CD14-positive monocyte (primary cell): ENCODE measurements around the gene ABHD1. TPM values are rescaled to one million over a fixed set of nuclear protein-coding genes. Genes with fewer than 3 reads are reported as not detected.

Experiments
- DNase-seq, 3 donors: peaks; one replicate each; pipeline ENCODE4 v3.0.0-alpha.2; 2011 to 2022
- H2AFZ ChIP-seq: 2 replicates; pipeline ENCODE4 v1.6.0; 2012; ENCODE audit warnings: mild to moderate bottlenecking, low read depth, low read length, inconsistent platforms; ENCODE audit not compliant: insufficient read depth, poor library complexity, severe bottlenecking
- H3K27ac ChIP-seq, 2 donors: 1 replicate in 1 of 2; 2 replicates in 1 of 2; pipeline ENCODE4 v1.5.1; 2012 to 2013; ENCODE audit warnings: low read length in 2 of 2, control low read depth in 1 of 2, inconsistent platforms in 1 of 2, low read depth in 1 of 2, mild to moderate bottlenecking in 1 of 2
- H3K27me3 ChIP-seq, 2 donors: one replicate each; pipeline versions ENCODE4 v1.6.0 to v1.6.1; 2011 to 2013; ENCODE audit warnings: low read length in 2 of 2; ENCODE audit not compliant: control insufficient read depth in 2 of 2, insufficient read depth in 2 of 2
- H3K36me3 ChIP-seq, 2 donors: replicated peaks in 1 of 2; 1 replicate in 1 of 2; 2 replicates in 1 of 2; pipeline versions ENCODE4 v1.5.1 to v1.6.1; 2012 to 2013; ENCODE audit warnings: low read length in 2 of 2, control low read depth in 1 of 2, inconsistent platforms in 1 of 2, mild to moderate bottlenecking in 1 of 2; ENCODE audit not compliant: insufficient read depth in 2 of 2, control insufficient read depth in 1 of 2
- H3K4me1 ChIP-seq, 2 donors: 1 replicate in 1 of 2; 2 replicates in 1 of 2; pipeline versions ENCODE4 v1.5.1 to v1.6.1; 2012 to 2013; ENCODE audit warnings: low read length in 2 of 2, control low read depth in 1 of 2, inconsistent platforms in 1 of 2, mild to moderate bottlenecking in 1 of 2, moderate library complexity in 1 of 2; ENCODE audit not compliant: insufficient read depth in 2 of 2, control insufficient read depth in 1 of 2
- H3K4me2 ChIP-seq: replicated peaks from 2 replicates; pipeline ENCODE3; 2012; ENCODE audit warnings: low read length, moderate library complexity, mild to moderate bottlenecking; ENCODE audit not compliant: poor library complexity, severe bottlenecking; ENCODE audit errors: extremely low read depth
- H3K4me3 ChIP-seq, 3 experiments: fragments of 200-600 bp in 1 of 3; sonication (generic) in 1 of 3; replicated peaks in 1 of 3; 1 replicate in 2 of 3; 2 replicates in 1 of 3; pipeline ENCODE4 v1.5.1; 2011 to 2013; ENCODE audit warnings: low read length in 3 of 3, mild to moderate bottlenecking in 3 of 3, control low read depth in 2 of 3, low read depth in 2 of 3, inconsistent platforms in 1 of 3, moderate library complexity in 1 of 3
- H3K79me2 ChIP-seq: 2 replicates; pipeline ENCODE4 v1.6.0; 2012; ENCODE audit warnings: mild to moderate bottlenecking, control low read depth, inconsistent platforms, low read length, moderate library complexity; ENCODE audit not compliant: insufficient read depth
- H3K9ac ChIP-seq: 2 replicates; pipeline ENCODE4 v1.6.0; 2017; ENCODE audit warnings: low read length, mild to moderate bottlenecking; ENCODE audit not compliant: insufficient read depth, poor library complexity, severe bottlenecking
- H3K9me3 ChIP-seq, 2 donors: replicated peaks in 1 of 2; 1 replicate in 1 of 2; 2 replicates in 1 of 2; pipeline versions ENCODE4 v1.5.1 to v1.6.1; 2012 to 2013; ENCODE audit warnings: low read length in 2 of 2, control low read depth in 1 of 2; ENCODE audit not compliant: control insufficient read depth in 1 of 2, insufficient read depth in 1 of 2
- H4K20me1 ChIP-seq: 2 replicates; pipeline ENCODE4 v1.6.0; 2012; ENCODE audit warnings: mild to moderate bottlenecking, low read length, control low read depth, moderate library complexity; ENCODE audit not compliant: insufficient read depth
- H3K27ac Mint-ChIP-seq, 7 donors: one replicate each; pipeline ENCODE4 v1.8.0; 2020; ENCODE audit warnings: mild to moderate bottlenecking in 7 of 7, mixed read lengths in 7 of 7, moderate library complexity in 6 of 7, inconsistent platforms in 2 of 7
- H3K27me3 Mint-ChIP-seq, 3 donors: one replicate each; pipeline ENCODE4 v1.8.0; 2021 to 2022; ENCODE audit warnings: low read depth in 3 of 3, mild to moderate bottlenecking in 3 of 3, mixed read lengths in 3 of 3, moderate library complexity in 3 of 3, inconsistent platforms in 1 of 3
- H3K36me3 Mint-ChIP-seq, 2 donors: one replicate each; pipeline ENCODE4 v1.8.0; 2020; ENCODE audit warnings: mixed read lengths in 2 of 2, inconsistent platforms in 1 of 2, mild to moderate bottlenecking in 1 of 2
- H3K4me1 Mint-ChIP-seq: one replicate; pipeline ENCODE4 v1.8.0; 2020; ENCODE audit warnings: mild to moderate bottlenecking, mixed read lengths
- H3K4me3 Mint-ChIP-seq, 2 donors: one replicate each; pipeline ENCODE4 v1.8.0; 2020; ENCODE audit warnings: mild to moderate bottlenecking in 2 of 2, mixed read lengths in 2 of 2, moderate library complexity in 1 of 2
- H3K9me3 Mint-ChIP-seq, 7 donors: one replicate each; pipeline ENCODE4 v1.8.0; 2020 to 2022; ENCODE audit warnings: mixed read lengths in 7 of 7, mild to moderate bottlenecking in 6 of 7, moderate library complexity in 6 of 7, inconsistent platforms in 2 of 7
- WGBS: methylation state at CpG from one replicate; pipeline ENCODE4 v1.1.5; 2013; ENCODE audit warnings: missing lambda C conversion rate; ENCODE audit not compliant: insufficient coverage; 5-methylcytosine and 5-hydroxymethylcytosine counted together
- intact Hi-C, 2 donors: fragments of 100-400 bp; cut with micrococcal nuclease; formaldehyde crosslinking; loops; one replicate each; pipeline versions ENCODE4 v1.15.0 to v1.15.1; 2023
- polyA plus RNA-seq, 3 donors: library from polyadenylated mRNA; depleted of rRNA in 1 of 3; unstranded in 2 of 3; stranded (reverse) in 1 of 3; fragments of 300-500 nt in 2 of 3; fragments of >200 nt in 1 of 3; fragmentation: Illumina TruSeq in 2 of 3; gene quantifications; 1 replicate in 2 of 3; 2 replicates in 1 of 3; pipeline ENCODE4 v1.2.3, GENCODE V29; 2012 to 2021
- TF ChIP-seq, protein P1 (sequence below): fragments of 200-600 bp; IDR thresholded peaks from one replicate; pipeline ENCODE4 v1.8.0; 2022; ENCODE audit warnings: antibody characterized with exemption, mild to moderate bottlenecking

The ABHD1 gene
- polyA plus RNA-seq, 3 donors = 0.08 to 1.2 (median 0.25) TPM

DNA sequence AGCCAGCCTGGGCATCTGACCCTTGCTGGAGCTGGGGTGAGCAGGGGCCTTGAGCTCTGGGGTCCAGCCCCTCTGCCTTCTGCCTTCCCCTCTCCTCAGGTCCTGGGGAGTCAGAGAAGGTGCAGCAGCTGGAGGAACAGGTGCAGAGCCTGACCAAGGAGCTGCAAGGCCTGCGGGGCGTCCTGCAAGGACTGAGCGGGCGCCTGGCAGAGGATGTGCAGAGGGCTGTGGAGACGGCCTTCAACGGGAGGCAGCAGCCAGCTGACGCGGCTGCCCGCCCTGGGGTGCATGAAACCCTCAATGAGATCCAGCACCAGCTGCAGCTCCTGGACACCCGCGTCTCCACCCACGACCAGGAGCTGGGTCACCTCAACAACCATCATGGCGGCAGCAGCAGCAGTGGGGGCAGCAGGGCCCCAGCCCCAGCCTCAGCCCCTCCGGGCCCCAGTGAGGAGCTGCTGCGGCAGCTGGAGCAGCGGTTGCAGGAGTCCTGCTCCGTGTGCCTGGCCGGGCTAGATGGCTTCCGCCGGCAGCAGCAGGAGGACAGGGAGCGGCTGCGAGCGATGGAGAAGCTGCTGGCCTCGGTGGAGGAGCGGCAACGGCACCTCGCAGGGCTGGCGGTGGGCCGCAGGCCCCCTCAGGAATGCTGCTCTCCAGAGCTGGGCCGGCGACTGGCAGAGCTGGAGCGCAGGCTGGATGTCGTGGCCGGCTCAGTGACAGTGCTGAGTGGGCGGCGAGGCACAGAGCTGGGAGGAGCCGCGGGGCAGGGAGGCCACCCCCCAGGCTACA is 41.4 kb upstream of the ABHD1 start:
- WGBS = 91% methylated on average over 36 of the region's 38 CpGs
- peak overlapping the region; percentile 39 for H3K9ac ChIP-seq
- peak overlapping the region; percentile 61 for H2AFZ ChIP-seq

GRCh38 chr2:27082773-27083409 is 40.7 kb upstream of the ABHD1 start:
- H3K27ac Mint-ChIP-seq = peak overlapping the region in 1 of 7 donors; percentile 33
- H3K4me3 Mint-ChIP-seq = no peak overlapping the region

More for the DNA sequence above, 41.4 kb upstream of the ABHD1 start:
- peak overlapping the region in 1 of 3 experiments; percentile 59 for H3K4me3 ChIP-seq
- no peak overlapping the region for H3K4me3 Mint-ChIP-seq
- no peaks in the 10 kb centered on the region for H3K36me3 ChIP-seq
- no peaks in the 10 kb centered on the region for H3K36me3 Mint-ChIP-seq
- TF ChIP-seq, protein P1, sequence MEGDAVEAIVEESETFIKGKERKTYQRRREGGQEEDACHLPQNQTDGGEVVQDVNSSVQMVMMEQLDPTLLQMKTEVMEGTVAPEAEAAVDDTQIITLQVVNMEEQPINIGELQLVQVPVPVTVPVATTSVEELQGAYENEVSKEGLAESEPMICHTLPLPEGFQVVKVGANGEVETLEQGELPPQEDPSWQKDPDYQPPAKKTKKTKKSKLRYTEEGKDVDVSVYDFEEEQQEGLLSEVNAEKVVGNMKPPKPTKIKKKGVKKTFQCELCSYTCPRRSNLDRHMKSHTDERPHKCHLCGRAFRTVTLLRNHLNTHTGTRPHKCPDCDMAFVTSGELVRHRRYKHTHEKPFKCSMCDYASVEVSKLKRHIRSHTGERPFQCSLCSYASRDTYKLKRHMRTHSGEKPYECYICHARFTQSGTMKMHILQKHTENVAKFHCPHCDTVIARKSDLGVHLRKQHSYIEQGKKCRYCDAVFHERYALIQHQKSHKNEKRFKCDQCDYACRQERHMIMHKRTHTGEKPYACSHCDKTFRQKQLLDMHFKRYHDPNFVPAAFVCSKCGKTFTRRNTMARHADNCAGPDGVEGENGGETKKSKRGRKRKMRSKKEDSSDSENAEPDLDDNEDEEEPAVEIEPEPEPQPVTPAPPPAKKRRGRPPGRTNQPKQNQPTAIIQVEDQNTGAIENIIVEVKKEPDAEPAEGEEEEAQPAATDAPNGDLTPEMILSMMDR = no peak
- peaks cover 53 to 62% of the 10 kb centered on the region in 2 donors for H3K4me1 ChIP-seq
- no peaks in the 10 kb centered on the region for H3K9me3 ChIP-seq
- DNase-seq = no peak
- H3K4me1 Mint-ChIP-seq = peaks cover 51% of the 10 kb centered on the region
- H3K4me2 ChIP-seq = peak overlapping the region; percentile 70
- H3K27ac ChIP-seq = peak overlapping the region; percentile 67 to 84
- intact Hi-C loops = loop anchor here in 1 of 2 donors (2.0 kb wide), 1 partner anchor 49 kb away; the partner anchor contains the start of gene TMEM214
- H4K20me1 ChIP-seq = no peaks in the 10 kb centered on the region
- peaks cover 5% of the 10 kb centered on the region for H3K79me2 ChIP-seq
- no peaks in the 10 kb centered on the region for H3K27me3 ChIP-seq
- H3K9me3 Mint-ChIP-seq = no peaks in the 10 kb centered on the region
- H3K27ac Mint-ChIP-seq = peak overlapping the region; percentile 89 to 96 (median 94)
- peaks cover 0 to 7% (median 2%) of the 10 kb centered on the region in 3 donors for H3K27me3 Mint-ChIP-seq

More at GRCh38 chr2:27082773-27083409, 40.7 kb upstream of the ABHD1 start:
- Mint-ChIP-seq H3K36me3 (no peaks in the 10 kb centered on the region), H3K9me3 (no peaks in the 10 kb centered on the region), H3K4me1 (peaks cover 54% of the 10 kb centered on the region), H3K27me3 (peaks cover 2 to 4% (median 3%) of the 10 kb centered on the region in 3 donors)
- Histone ChIP-seq H3K9ac (no peak overlapping the region), H3K36me3 (no peaks in the 10 kb centered on the region), H3K9me3 (no peaks in the 10 kb centered on the region), H3K4me1 (peaks cover 55 to 66% of the 10 kb centered on the region in 2 donors), H3K4me2 (no peak overlapping the region), H3K4me3 (no peak overlapping the region), H2AFZ (no peak overlapping the region), H3K79me2 (peaks cover 5% of the 10 kb centered on the region), H3K27ac (peak overlapping the region in 1 of 2 donors; percentile 84), H4K20me1 (no peaks in the 10 kb centered on the region), H3K27me3 (no peaks in the 10 kb centered on the region)
- TF ChIP-seq, protein P1 = no peak
- intact Hi-C loops = no loop called here
- WGBS = 90% methylated on average over 26 of the region's 27 CpGs
- DNase-seq = no peak
